H9 (cell line): ENCODE results near the gene GNPTAB. TPM values are rescaled to one million over a fixed set of nuclear protein-coding genes. Genes with fewer than 3 reads are reported as not detected.

Experiments
- DNase-seq: peaks from one replicate; pipeline ENCODE4 v3.0.0-alpha.2; 2017
- H2AFZ ChIP-seq: one replicate; pipeline ENCODE4 v1.6.1; 2013; ENCODE audit warnings: mild to moderate bottlenecking, low read length, control low read depth, moderate library complexity
- H2AK5ac ChIP-seq: 2 replicates; pipeline ENCODE4 v1.6.1; 2013; ENCODE audit warnings: low read length, control low read depth, mixed read lengths; ENCODE audit not compliant: insufficient read length
- H2BK120ac ChIP-seq: one replicate; pipeline ENCODE4 v1.6.1; 2013; ENCODE audit warnings: low read depth, mild to moderate bottlenecking, low read length, control low read depth, inconsistent platforms; ENCODE audit not compliant: poor library complexity, severe bottlenecking
- H2BK12ac ChIP-seq: 2 replicates; pipeline ENCODE4 v1.6.1; 2013; ENCODE audit warnings: low read length, control low read depth, mixed read lengths, low read depth; ENCODE audit not compliant: insufficient read length
- H2BK15ac ChIP-seq: 2 replicates; pipeline ENCODE4 v1.6.1; 2013; ENCODE audit warnings: low read depth, low read length, control low read depth
- H2BK20ac ChIP-seq: one replicate; pipeline ENCODE4 v1.6.1; 2013; ENCODE audit warnings: low read depth, mild to moderate bottlenecking, low read length, control low read depth, inconsistent platforms; ENCODE audit not compliant: poor library complexity, severe bottlenecking
- H2BK5ac ChIP-seq: 2 replicates; pipeline ENCODE4 v1.6.1; 2013; ENCODE audit warnings: low read length, control low read depth, mixed read lengths; ENCODE audit not compliant: insufficient read length
- H3K14ac ChIP-seq: 2 replicates; pipeline ENCODE4 v1.6.1; 2013; ENCODE audit warnings: low read length, control low read depth; ENCODE audit not compliant: insufficient read depth
- H3K18ac ChIP-seq: 2 replicates; pipeline ENCODE4 v1.6.1; 2013; ENCODE audit warnings: low read depth, mild to moderate bottlenecking, mixed read lengths, low read length, control low read depth; ENCODE audit not compliant: insufficient read length
- H3K23ac ChIP-seq: 2 replicates; pipeline ENCODE4 v1.6.1; 2013; ENCODE audit warnings: low read length, control low read depth, mixed read lengths, low read depth; ENCODE audit not compliant: insufficient read length
- H3K23me2 ChIP-seq: 2 replicates; pipeline ENCODE4 v1.6.1; 2013; ENCODE audit warnings: low read depth, mild to moderate bottlenecking, mixed read lengths, low read length, control low read depth; ENCODE audit not compliant: insufficient read length, poor library complexity, severe bottlenecking
- H3K27ac ChIP-seq: 2 replicates; pipeline ENCODE4 v1.5.1; 2013; ENCODE audit warnings: low read length, control low read depth, mixed read lengths, low read depth; ENCODE audit not compliant: insufficient read length
- H3K27me3 ChIP-seq: 2 replicates; pipeline ENCODE4 v1.6.1; 2013; ENCODE audit warnings: low read length, control low read depth, inconsistent platforms; ENCODE audit not compliant: insufficient read depth
- H3K4ac ChIP-seq: 2 replicates; pipeline ENCODE4 v1.6.1; 2013; ENCODE audit warnings: low read depth, mild to moderate bottlenecking, control low read depth, inconsistent platforms, low read length, moderate library complexity
- H3K4me1 ChIP-seq: 2 replicates; pipeline ENCODE4 v1.6.1; 2013; ENCODE audit warnings: low read length, control low read depth, inconsistent platforms; ENCODE audit not compliant: insufficient read depth
- H3K4me2 ChIP-seq: 2 replicates; pipeline ENCODE4 v1.6.1; 2013; ENCODE audit warnings: low read length, control low read depth, mixed read lengths; ENCODE audit not compliant: insufficient read length, insufficient read depth
- H3K56ac ChIP-seq: 2 replicates; pipeline ENCODE4 v1.6.1; 2013; ENCODE audit warnings: low read depth, mild to moderate bottlenecking, mixed read lengths, low read length, control low read depth; ENCODE audit not compliant: insufficient read length
- H3K79me1 ChIP-seq: 2 replicates; pipeline ENCODE4 v1.6.1; 2013; ENCODE audit warnings: low read depth, mild to moderate bottlenecking, moderate library complexity, low read length, control low read depth, inconsistent platforms; ENCODE audit not compliant: insufficient read depth, poor library complexity, severe bottlenecking
- H3K79me2 ChIP-seq: 2 replicates; pipeline ENCODE4 v1.6.1; 2013; ENCODE audit warnings: low read length, control low read depth, inconsistent platforms; ENCODE audit not compliant: insufficient read depth
- H3K9ac ChIP-seq: 2 replicates; pipeline ENCODE4 v1.6.1; 2013; ENCODE audit warnings: low read length, control low read depth, mixed read lengths; ENCODE audit not compliant: insufficient read length; ENCODE audit errors: extremely low read depth
- H3K9me3 ChIP-seq: one replicate; pipeline ENCODE4 v1.6.1; 2013; ENCODE audit warnings: low read depth, low read length, inconsistent platforms; ENCODE audit not compliant: control insufficient read depth
- H3T11ph ChIP-seq: one replicate; pipeline ENCODE4 v1.6.1; 2013; ENCODE audit warnings: mild to moderate bottlenecking, low read length, control low read depth, inconsistent platforms
- H4K20me1 ChIP-seq: one replicate; pipeline ENCODE4 v1.6.1; 2013; ENCODE audit not compliant: control insufficient read depth, insufficient read length, insufficient read depth
- H4K5ac ChIP-seq: 2 replicates; pipeline ENCODE4 v1.6.1; 2013; ENCODE audit warnings: low read depth, mild to moderate bottlenecking, mixed read lengths, low read length, control low read depth; ENCODE audit not compliant: insufficient read length
- H4K8ac ChIP-seq: replicated peaks from 2 replicates; pipeline ENCODE4 v1.6.1; 2013; ENCODE audit warnings: low read length, control low read depth, mixed read lengths, low read depth; ENCODE audit not compliant: insufficient read length
- H4K91ac ChIP-seq: 2 replicates; pipeline ENCODE4 v1.6.1; 2013; ENCODE audit warnings: low read depth, mild to moderate bottlenecking, moderate library complexity, mixed read lengths, low read length, control low read depth; ENCODE audit not compliant: insufficient read length
- H3K27ac Mint-ChIP-seq, 3 experiments: 2 replicates in 2 of 3; 3 replicates in 1 of 3; pipeline ENCODE4 v1.8.0; 2020 to 2021; ENCODE audit warnings: mixed read lengths in 3 of 3, mild to moderate bottlenecking in 1 of 3, moderate library complexity in 1 of 3
- H3K27me3 Mint-ChIP-seq: 2 replicates; pipeline ENCODE4 v1.8.0; 2021; ENCODE audit warnings: low read depth, mild to moderate bottlenecking, moderate library complexity, mixed read lengths
- H3K36me3 Mint-ChIP-seq, 3 experiments: 2 replicates in 2 of 3; 3 replicates in 1 of 3; pipeline ENCODE4 v1.8.0; 2020 to 2021; ENCODE audit warnings: low read depth in 3 of 3, mixed read lengths in 3 of 3; ENCODE audit not compliant: insufficient read depth in 1 of 3
- H3K4me1 Mint-ChIP-seq, 2 experiments: 2 replicates each; pipeline ENCODE4 v1.8.0; 2020; ENCODE audit warnings: mixed read lengths in 2 of 2
- H3K4me3 Mint-ChIP-seq, 2 experiments: 2 replicates in 1 of 2; 3 replicates in 1 of 2; pipeline ENCODE4 v1.8.0; 2020 to 2021; ENCODE audit warnings: mild to moderate bottlenecking in 2 of 2, mixed read lengths in 2 of 2, moderate library complexity in 1 of 2
- H3K9me3 Mint-ChIP-seq, 2 experiments: 2 replicates in 1 of 2; 3 replicates in 1 of 2; pipeline ENCODE4 v1.8.0; 2020; ENCODE audit warnings: mild to moderate bottlenecking in 2 of 2, mixed read lengths in 2 of 2, moderate library complexity in 1 of 2
- WGBS: extraction: QIAGEN DNeasy Blood & Tissue Kit; methylation state at CpG from one replicate; pipeline ENCODE4 v1.1.7; 2013; ENCODE audit warnings: missing lambda C conversion rate, low lambda C conversion rate, mixed read lengths; ENCODE audit not compliant: insufficient read length; ENCODE audit errors: extremely low coverage; 5-methylcytosine and 5-hydroxymethylcytosine counted together
- total RNA-seq: library from RNA; stranded (reverse); gene quantifications from 2 replicates; pipeline ENCODE4 v1.2.1, GENCODE V29; 2021
- TF ChIP-seq, protein P1 (sequence below): fragments of 200-600 bp; sonication (generic); conservative IDR thresholded peaks from 3 replicates; pipeline ENCODE4 v1.8.0; 2021; ENCODE audit warnings: antibody characterized with exemption, mild to moderate bottlenecking

Gene GNPTAB
- total RNA-seq, 1 experiment from 2014 or later, result 44.3 TPM

DNA sequence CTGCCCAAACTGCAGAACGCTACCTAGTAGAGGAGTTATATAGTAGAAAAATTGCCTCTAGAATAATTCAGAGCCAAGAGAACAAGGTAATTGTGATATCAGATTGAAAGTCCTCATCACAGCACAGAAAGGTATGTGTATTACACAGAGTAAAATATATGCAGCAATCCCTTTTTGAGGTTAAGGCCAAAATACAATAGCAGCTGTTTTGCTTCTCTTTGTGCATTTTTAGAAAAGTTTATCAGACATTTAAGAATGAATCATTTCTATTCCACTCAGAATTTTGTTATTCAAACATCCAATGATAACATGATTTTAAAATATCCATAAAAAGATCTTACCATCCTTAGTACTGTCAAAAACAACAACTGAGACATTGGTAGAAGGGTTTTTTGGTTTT, 45.1 kb downstream of the GNPTAB start:
- Histone ChIP-seq H3K79me1 (no peaks in the 10 kb centered on the region), H3K4ac (no peak overlapping the region), H3T11ph (no peak overlapping the region), H4K20me1 (no peaks in the 10 kb centered on the region), H2BK15ac (no peak overlapping the region), H2AK5ac (no peak overlapping the region), H2BK12ac (no peak overlapping the region), H3K27me3 (no peaks in the 10 kb centered on the region), H3K27ac (no peak overlapping the region), H2BK5ac (no peak overlapping the region), H3K79me2 (no peaks in the 10 kb centered on the region), H3K23me2 (no peaks in the 10 kb centered on the region), H3K23ac (no peak overlapping the region), H3K14ac (no peak overlapping the region), H3K56ac (no peak overlapping the region), H3K9me3 (no peaks in the 10 kb centered on the region), H3K4me1 (no peaks in the 10 kb centered on the region), H3K18ac (no peak overlapping the region), H2BK120ac (no peak overlapping the region), H3K4me2 (no peak overlapping the region), H2AFZ (no peak overlapping the region), H4K5ac (no peak overlapping the region), H3K9ac (no peak overlapping the region), H4K8ac (no peak overlapping the region), H4K91ac (no peak overlapping the region), H2BK20ac (no peak overlapping the region)
- no peaks in the 10 kb centered on the region for H3K9me3 Mint-ChIP-seq
- H3K36me3 Mint-ChIP-seq, result peaks cover 6 to 39% (median 32%) of the 10 kb centered on the region in 3 experiments; a peak in 6 of 7 replicates
- no peak for DNase-seq
- no peak overlapping the region for H3K4me3 Mint-ChIP-seq
- peaks cover 0 to 7% of the 10 kb centered on the region in 2 experiments; a peak in 1 of 4 replicates for H3K4me1 Mint-ChIP-seq
- no peaks in the 10 kb centered on the region for H3K27me3 Mint-ChIP-seq
- H3K27ac Mint-ChIP-seq, result no peak overlapping the region
- WGBS, result no CpG with 5 or more reads among the region's 1 CpG
- TF ChIP-seq, protein P1, sequence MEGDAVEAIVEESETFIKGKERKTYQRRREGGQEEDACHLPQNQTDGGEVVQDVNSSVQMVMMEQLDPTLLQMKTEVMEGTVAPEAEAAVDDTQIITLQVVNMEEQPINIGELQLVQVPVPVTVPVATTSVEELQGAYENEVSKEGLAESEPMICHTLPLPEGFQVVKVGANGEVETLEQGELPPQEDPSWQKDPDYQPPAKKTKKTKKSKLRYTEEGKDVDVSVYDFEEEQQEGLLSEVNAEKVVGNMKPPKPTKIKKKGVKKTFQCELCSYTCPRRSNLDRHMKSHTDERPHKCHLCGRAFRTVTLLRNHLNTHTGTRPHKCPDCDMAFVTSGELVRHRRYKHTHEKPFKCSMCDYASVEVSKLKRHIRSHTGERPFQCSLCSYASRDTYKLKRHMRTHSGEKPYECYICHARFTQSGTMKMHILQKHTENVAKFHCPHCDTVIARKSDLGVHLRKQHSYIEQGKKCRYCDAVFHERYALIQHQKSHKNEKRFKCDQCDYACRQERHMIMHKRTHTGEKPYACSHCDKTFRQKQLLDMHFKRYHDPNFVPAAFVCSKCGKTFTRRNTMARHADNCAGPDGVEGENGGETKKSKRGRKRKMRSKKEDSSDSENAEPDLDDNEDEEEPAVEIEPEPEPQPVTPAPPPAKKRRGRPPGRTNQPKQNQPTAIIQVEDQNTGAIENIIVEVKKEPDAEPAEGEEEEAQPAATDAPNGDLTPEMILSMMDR, result no peak
